ENCODE data around the gene PPP1CA.
"Not testable (repeated sequence)": the region's sequence is repeated elsewhere in the genome, so short reads cannot be mapped to it uniquely, and the experiment has no call there.

The PPP1CA gene

GRCh38 chr11:67416416-67417335, 15.0 kb upstream of the PPP1CA start:
- no peak for DNase-seq

- no peak for DNase-seq
These were observed 14.0 kb upstream of the PPP1CA start, which contains the start of gene CARNS1 for GRCh38 chr11:67415501-67416304. TSS of gene CARNS1 (plus strand) at chr11:67415678. CDS start at chr11:67416200, 522 bp downstream.

GRCh38 chr11:67413266-67413849, 11.7 kb upstream of the PPP1CA start:
- no peak for DNase-seq

GRCh38 chr11:67412495-67413179, 11.0 kb upstream of the PPP1CA start:
- no peak for DNase-seq

- no peak for DNase-seq
These were observed 10.1 kb upstream of the PPP1CA start for GRCh38 chr11:67411785-67412152.

- no peak for DNase-seq
These were observed 9.5 kb upstream of the PPP1CA start for GRCh38 chr11:67410984-67411784.

- DNase-seq: no peak
These were observed 8.7 kb upstream of the PPP1CA start for GRCh38 chr11:67410369-67410831.

GRCh38 chr11:67409781-67410368, 8.2 kb upstream of the PPP1CA start:
- no peak for DNase-seq

GRCh38 chr11:67409261-67409666, 7.6 kb upstream of the PPP1CA start:
- DNase-seq: no peak

- DNase-seq: no peak
These were observed 7.0 kb upstream of the PPP1CA start for GRCh38 chr11:67408437-67409200.

- no peak for DNase-seq
These were observed 6.1 kb upstream of the PPP1CA start for GRCh38 chr11:67407688-67408163.

- no peak for DNase-seq
These were observed 5.5 kb upstream of the PPP1CA start for GRCh38 chr11:67406969-67407687.

- DNase-seq: no peak
These were observed 4.8 kb upstream of the PPP1CA start for GRCh38 chr11:67406420-67406968.

GRCh38 chr11:67405688-67406339, 4.2 kb upstream of the PPP1CA start:
- DNase-seq: no peak

- no peak for DNase-seq
These were observed 3.5 kb upstream of the PPP1CA start for GRCh38 chr11:67405196-67405567.

GRCh38 chr11:67404515-67405195, 3.0 kb upstream of the PPP1CA start:
- peak; percentile 50 for DNase-seq

- DNase-seq: not testable (repeated sequence)
These were observed 1.4 kb upstream of the PPP1CA start for GRCh38 chr11:67403085-67403484.

- DNase-seq: not testable (repeated sequence)
These were observed 658 bp upstream of the PPP1CA start for GRCh38 chr11:67402192-67402839.

Data from inflammatory macrophage treated with lipopolysaccharide for 4 hours (primary cell).